HEK293 (cell line): ENCODE data around the gene HADHA.

Source experiments
- CTCF ChIA-PET: fragments of 350-600 bp; formaldehyde crosslinking; extraction: SDS; loops from one replicate; lab custom pipeline; 2021; ENCODE audit warnings: antibody characterized with exemption; lab: Yijun Ruan, JAX
- POLR2A ChIA-PET: fragments of 300-600 bp; formaldehyde crosslinking; extraction: SDS; loops from one replicate; lab custom pipeline; 2020; ENCODE audit warnings: antibody characterized with exemption, inconsistent platforms; lab: Yijun Ruan, JAX
- H3K27ac ChIP-seq: fragments of 200-500 bp; sonication (Bioruptor generic); 2 replicates; pipeline ENCODE4 v1.5.1; 2014; ENCODE audit warnings: low read depth, low read length, control low read depth, inconsistent platforms; ENCODE audit errors: extremely low read depth
- H3K36me3 ChIP-seq, 2 experiments: fragments of 200-500 bp in 1 of 2; sonication (Bioruptor generic) in 1 of 2; 1 replicate in 1 of 2; 2 replicates in 1 of 2; pipeline ENCODE4 v1.5.1; 2014 to 2017; ENCODE audit warnings: inconsistent platforms in 2 of 2, low read length in 2 of 2; ENCODE audit not compliant: control insufficient read depth in 2 of 2, insufficient read depth in 1 of 2
- H3K4me1 ChIP-seq: fragments of 200-500 bp; sonication (Bioruptor generic); 2 replicates; pipeline ENCODE4 v1.5.1; 2014; ENCODE audit warnings: mild to moderate bottlenecking, low read length, inconsistent platforms; ENCODE audit not compliant: control insufficient read depth, insufficient read depth
- H3K4me3 ChIP-seq: 2 replicates; pipeline ENCODE4 v1.5.1; 2011; ENCODE audit warnings: low read depth, mild to moderate bottlenecking, control low read depth, low read length, moderate library complexity
- H3K9me3 ChIP-seq: fragments of 200-500 bp; sonication (Bioruptor generic); 2 replicates; pipeline ENCODE4 v1.5.1; 2014; ENCODE audit warnings: low read depth, low read length, inconsistent platforms; ENCODE audit not compliant: control insufficient read depth, insufficient read depth
- GFI1B ChIP-seq: fragments of 450-650 bp; formaldehyde crosslinking; IDR thresholded peaks from 2 replicates; pipeline ENCODE4 v1.5.1; 2016; ENCODE audit warnings: missing biosample characterization, missing genetic modification characterization
- GLI4 ChIP-seq: fragments of 450-650 bp; formaldehyde crosslinking; IDR thresholded peaks from 2 replicates; pipeline ENCODE4 v1.5.1; 2016; ENCODE audit warnings: missing biosample characterization, missing genetic modification characterization
- GLIS2 ChIP-seq: fragments of 450-650 bp; formaldehyde crosslinking; IDR thresholded peaks from 2 replicates; pipeline ENCODE4 v1.5.1; 2016; ENCODE audit warnings: missing biosample characterization, missing genetic modification characterization
- HOXC10 ChIP-seq: sonication (generic); formaldehyde crosslinking; IDR thresholded peaks from 2 replicates; pipeline ENCODE4 v1.8.1; 2023; ENCODE audit warnings: mild to moderate bottlenecking, missing genetic modification reagents
- KLF1 ChIP-seq: fragments of 450-650 bp; formaldehyde crosslinking; IDR thresholded peaks from 2 replicates; pipeline ENCODE4 v1.5.1; 2016; ENCODE audit warnings: missing biosample characterization, missing genetic modification characterization
- KLF7 ChIP-seq: fragments of 450-650 bp; formaldehyde crosslinking; IDR thresholded peaks from 2 replicates; pipeline ENCODE4 v1.5.1; 2016; ENCODE audit warnings: missing biosample characterization, missing genetic modification characterization, borderline replicate concordance
- SALL2 ChIP-seq: fragments of 450-650 bp; formaldehyde crosslinking; IDR thresholded peaks from 2 replicates; pipeline ENCODE4 v1.5.0; 2017; ENCODE audit warnings: missing biosample characterization, mild to moderate bottlenecking, missing genetic modification characterization, borderline replicate concordance
- SP2 ChIP-seq: fragments of 450-650 bp; formaldehyde crosslinking; IDR thresholded peaks from 2 replicates; pipeline ENCODE4 v1.5.1; 2016; ENCODE audit warnings: missing biosample characterization, missing genetic modification characterization
- ZBTB20 ChIP-seq: fragments of 450-650 bp; formaldehyde crosslinking; IDR thresholded peaks from 2 replicates; pipeline ENCODE4 v1.5.1; 2016; ENCODE audit warnings: missing biosample characterization, missing genetic modification characterization
- ZEB2 ChIP-seq: fragments of 450-650 bp; formaldehyde crosslinking; IDR thresholded peaks from 2 replicates; pipeline ENCODE4 v1.5.1; 2016; ENCODE audit warnings: missing biosample characterization, missing genetic modification characterization
- ZFP3 ChIP-seq: fragments of 450-650 bp; formaldehyde crosslinking; IDR thresholded peaks from 2 replicates; pipeline ENCODE4 v1.5.1; 2016; ENCODE audit warnings: low read depth, missing biosample characterization, missing genetic modification characterization
- ZNF133 ChIP-seq: fragments of 450-650 bp; formaldehyde crosslinking; IDR thresholded peaks from 2 replicates; pipeline ENCODE4 v1.5.1; 2016; ENCODE audit warnings: missing biosample characterization, missing genetic modification characterization
- ZNF24 ChIP-seq: fragments of 450-650 bp; formaldehyde crosslinking; IDR thresholded peaks from 2 replicates; pipeline ENCODE4 v1.5.1; 2016; ENCODE audit warnings: missing biosample characterization, missing genetic modification characterization
- ZNF335 ChIP-seq: fragments of 450-650 bp; formaldehyde crosslinking; conservative IDR thresholded peaks from 2 replicates; pipeline ENCODE4 v1.5.1; 2016; ENCODE audit warnings: missing biosample characterization, missing genetic modification characterization
- ZNF423 ChIP-seq: fragments of 450-650 bp; formaldehyde crosslinking; IDR thresholded peaks from 2 replicates; pipeline ENCODE4 v1.5.1; 2016; ENCODE audit warnings: missing biosample characterization, missing genetic modification characterization
- ZNF48 ChIP-seq: fragments of 450-650 bp; formaldehyde crosslinking; IDR thresholded peaks from 2 replicates; pipeline ENCODE4 v1.5.1; 2016; ENCODE audit warnings: missing biosample characterization, missing genetic modification characterization
- ZNF514 ChIP-seq: fragments of 450-650 bp; formaldehyde crosslinking; IDR thresholded peaks from 2 replicates; pipeline ENCODE4 v1.5.1; 2016; ENCODE audit warnings: missing biosample characterization, missing genetic modification characterization
- ZNF580 ChIP-seq: fragments of 450-650 bp; formaldehyde crosslinking; IDR thresholded peaks from 2 replicates; pipeline ENCODE4 v1.5.1; 2016; ENCODE audit warnings: missing biosample characterization, missing genetic modification characterization
- ZNF621 ChIP-seq: fragments of 450-650 bp; formaldehyde crosslinking; IDR thresholded peaks from 2 replicates; pipeline ENCODE4 v1.5.1; 2017; ENCODE audit warnings: missing biosample characterization, missing genetic modification characterization
- ZNF747 ChIP-seq: fragments of 450-650 bp; formaldehyde crosslinking; IDR thresholded peaks from 2 replicates; pipeline ENCODE4 v1.5.1; 2016; ENCODE audit warnings: missing biosample characterization, missing genetic modification characterization
- ZNF76 ChIP-seq: fragments of 450-650 bp; formaldehyde crosslinking; IDR thresholded peaks from 2 replicates; pipeline ENCODE4; 2016; ENCODE audit warnings: low read depth, missing biosample characterization, missing genetic modification characterization, borderline replicate concordance
- ZNF776 ChIP-seq: fragments of 450-650 bp; formaldehyde crosslinking; IDR thresholded peaks from 2 replicates; pipeline ENCODE4 v1.5.0; 2017; ENCODE audit warnings: missing biosample characterization, missing genetic modification characterization, borderline replicate concordance
- ZNF830 ChIP-seq: fragments of 450-650 bp; IDR thresholded peaks from 2 replicates; pipeline ENCODE4 v1.5.0; 2018; ENCODE audit warnings: missing biosample characterization, missing genetic modification characterization, low read depth, mild to moderate bottlenecking, moderate library complexity
- ZSCAN4 ChIP-seq: fragments of 450-650 bp; formaldehyde crosslinking; IDR thresholded peaks from 2 replicates; pipeline ENCODE4 v1.5.1; 2017; ENCODE audit warnings: missing biosample characterization, missing genetic modification characterization
- TF ChIP-seq, protein P1 (sequence below): fragments of 450-650 bp; formaldehyde crosslinking; IDR thresholded peaks from 2 replicates; pipeline ENCODE4 v1.5.1; 2016; ENCODE audit warnings: missing biosample characterization, missing genetic modification characterization
- TF ChIP-seq, protein P2 (sequence below): fragments of 450-650 bp; formaldehyde crosslinking; IDR thresholded peaks from 2 replicates; pipeline ENCODE4 v1.5.1; 2016; ENCODE audit warnings: missing biosample characterization, missing genetic modification characterization
- TF ChIP-seq, protein P3 (sequence below): fragments of 450-650 bp; formaldehyde crosslinking; IDR thresholded peaks from 2 replicates; pipeline ENCODE4 v1.5.1; 2016; ENCODE audit warnings: missing biosample characterization, missing genetic modification characterization
- TF ChIP-seq, protein P4 (sequence below): fragments of 450-650 bp; formaldehyde crosslinking; IDR thresholded peaks from 2 replicates; pipeline ENCODE4 v1.5.0; 2017; ENCODE audit warnings: missing biosample characterization, missing genetic modification characterization, borderline replicate concordance

Gene HADHA

DNA sequence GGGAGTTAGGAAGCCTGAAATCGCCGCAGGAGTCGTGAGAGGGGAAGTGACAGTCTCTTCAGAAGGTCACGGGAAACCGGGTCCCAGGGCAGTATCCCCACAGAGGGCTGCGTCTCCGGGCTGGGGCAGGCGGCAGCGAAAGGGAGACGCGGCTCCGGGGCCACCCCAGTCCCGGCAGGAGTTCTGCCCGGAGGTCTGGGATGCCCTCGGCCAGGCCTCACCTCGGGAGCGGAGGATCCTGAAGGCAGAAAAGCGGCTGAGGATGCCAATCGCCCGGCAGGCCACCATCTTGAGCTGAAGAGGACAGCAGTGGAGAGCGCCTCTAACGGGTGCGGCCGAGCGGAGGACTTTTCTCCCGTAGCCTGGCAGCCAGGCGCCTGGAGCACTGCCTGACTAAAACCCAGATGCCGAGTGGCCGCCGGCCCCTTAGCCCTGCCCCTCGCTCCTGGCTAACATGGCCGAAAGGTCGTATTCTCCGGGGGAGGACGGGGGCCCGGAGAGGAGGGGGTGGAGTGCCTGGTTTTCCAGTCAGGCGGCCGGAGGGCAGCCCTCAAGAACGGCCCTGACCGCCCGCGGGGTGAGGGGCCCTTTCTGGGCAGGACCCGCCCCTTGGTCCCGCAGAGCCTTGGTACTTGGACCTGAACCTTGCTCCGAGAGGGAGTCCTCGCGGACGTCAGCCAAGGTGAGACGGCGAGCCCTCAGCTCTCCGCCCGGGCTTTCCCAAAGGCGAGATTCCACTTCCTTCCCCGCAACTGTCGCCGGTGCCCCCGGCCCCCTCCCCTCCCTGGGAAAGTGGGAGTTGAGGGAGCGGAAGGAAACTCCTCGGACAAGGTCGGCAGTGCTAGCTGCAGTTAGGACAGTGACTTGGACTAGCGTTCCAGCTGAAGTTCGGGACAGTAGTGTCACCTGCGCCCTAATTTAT is at the start of gene HADHA, which contains the start of gene HADHB:
Gene HADHA (minus strand): TSS at position 324 of the 922 bp plus-strand sequence. CDS start 36 bp downstream, at position 288.
Gene HADHB (plus strand): TSS at position 631 of the 922 bp plus-strand sequence. CDS start 9,316 bp downstream, outside the sequence.
- CTCF ChIA-PET = interaction anchor here (0.6 to 1.5 kb wide), 6 partner anchors 31 to 294 kb away, joined by 3 to 4 read pairs (median 3); no protein-coding TSS in a partner anchor
- TF ChIP-seq KLF7 (tag by site-specific recombination) (peak; percentile 88; the same call in 1 of the 2 replicates), GLIS2 (peak; percentile 51), ZNF423 (tag by site-specific recombination) (no peak), ZBTB20 (tag by site-specific recombination) (peak; percentile 53), ZNF76 (tag by site-specific recombination) (peak; percentile 74), HOXC10 (CRISPR knock-in tag) (no peak), ZFP3 (tag by site-specific recombination) (no peak), ZNF747 (tag by site-specific recombination) (no peak), ZNF335 (tag by site-specific recombination) (peak; percentile 100), SALL2 (tag by site-specific recombination) (no peak), ZNF133 (tag by site-specific recombination) (no peak), ZNF48 (tag by site-specific recombination) (no peak), SP2 (peak; percentile 69), ZNF776 (tag by site-specific recombination) (no peak), GLI4 (tag by site-specific recombination) (no peak), ZNF621 (tag by site-specific recombination) (no peak), ZNF580 (tag by site-specific recombination) (0 out of 2 replicates have a peak, but pooled peaks have one; percentile 24), ZNF514 (tag by site-specific recombination) (no peak), ZNF24 (tag by site-specific recombination) (no peak), KLF1 (no peak), GFI1B (tag by site-specific recombination) (no peak), ZNF830 (tag by site-specific recombination) (no peak), ZSCAN4 (tag by site-specific recombination) (peak; percentile 81), ZEB2 (tag by site-specific recombination) (peak; percentile 50)
- TF ChIP-seq, protein P1, sequence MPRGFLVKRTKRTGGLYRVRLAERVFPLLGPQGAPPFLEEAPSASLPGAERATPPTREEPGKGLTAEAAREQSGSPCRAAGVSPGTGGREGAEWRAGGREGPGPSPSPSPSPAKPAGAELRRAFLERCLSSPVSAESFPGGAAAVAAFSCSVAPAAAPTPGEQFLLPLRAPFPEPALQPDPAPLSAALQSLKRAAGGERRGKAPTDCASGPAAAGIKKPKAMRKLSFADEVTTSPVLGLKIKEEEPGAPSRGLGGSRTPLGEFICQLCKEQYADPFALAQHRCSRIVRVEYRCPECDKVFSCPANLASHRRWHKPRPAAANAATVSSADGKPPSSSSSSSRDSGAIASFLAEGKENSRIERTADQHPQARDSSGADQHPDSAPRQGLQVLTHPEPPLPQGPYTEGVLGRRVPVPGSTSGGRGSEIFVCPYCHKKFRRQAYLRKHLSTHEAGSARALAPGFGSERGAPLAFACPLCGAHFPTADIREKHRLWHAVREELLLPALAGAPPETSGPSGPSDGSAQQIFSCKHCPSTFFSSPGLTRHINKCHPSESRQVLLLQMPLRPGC = no peak
- TF ChIP-seq, protein P2, sequence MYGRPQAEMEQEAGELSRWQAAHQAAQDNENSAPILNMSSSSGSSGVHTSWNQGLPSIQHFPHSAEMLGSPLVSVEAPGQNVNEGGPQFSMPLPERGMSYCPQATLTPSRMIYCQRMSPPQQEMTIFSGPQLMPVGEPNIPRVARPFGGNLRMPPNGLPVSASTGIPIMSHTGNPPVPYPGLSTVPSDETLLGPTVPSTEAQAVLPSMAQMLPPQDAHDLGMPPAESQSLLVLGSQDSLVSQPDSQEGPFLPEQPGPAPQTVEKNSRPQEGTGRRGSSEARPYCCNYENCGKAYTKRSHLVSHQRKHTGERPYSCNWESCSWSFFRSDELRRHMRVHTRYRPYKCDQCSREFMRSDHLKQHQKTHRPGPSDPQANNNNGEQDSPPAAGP (tag by site-specific recombination) = peak; percentile 53; the same call in 1 of the 2 replicates
- TF ChIP-seq, protein P3, sequence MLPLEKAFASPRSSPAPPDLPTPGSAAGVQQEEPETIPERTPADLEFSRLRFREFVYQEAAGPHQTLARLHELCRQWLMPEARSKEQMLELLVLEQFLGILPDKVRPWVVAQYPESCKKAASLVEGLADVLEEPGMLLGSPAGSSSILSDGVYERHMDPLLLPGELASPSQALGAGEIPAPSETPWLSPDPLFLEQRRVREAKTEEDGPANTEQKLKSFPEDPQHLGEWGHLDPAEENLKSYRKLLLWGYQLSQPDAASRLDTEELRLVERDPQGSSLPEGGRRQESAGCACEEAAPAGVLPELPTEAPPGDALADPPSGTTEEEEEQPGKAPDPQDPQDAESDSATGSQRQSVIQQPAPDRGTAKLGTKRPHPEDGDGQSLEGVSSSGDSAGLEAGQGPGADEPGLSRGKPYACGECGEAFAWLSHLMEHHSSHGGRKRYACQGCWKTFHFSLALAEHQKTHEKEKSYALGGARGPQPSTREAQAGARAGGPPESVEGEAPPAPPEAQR (tag by site-specific recombination) = no peak
- TF ChIP-seq, protein P4, sequence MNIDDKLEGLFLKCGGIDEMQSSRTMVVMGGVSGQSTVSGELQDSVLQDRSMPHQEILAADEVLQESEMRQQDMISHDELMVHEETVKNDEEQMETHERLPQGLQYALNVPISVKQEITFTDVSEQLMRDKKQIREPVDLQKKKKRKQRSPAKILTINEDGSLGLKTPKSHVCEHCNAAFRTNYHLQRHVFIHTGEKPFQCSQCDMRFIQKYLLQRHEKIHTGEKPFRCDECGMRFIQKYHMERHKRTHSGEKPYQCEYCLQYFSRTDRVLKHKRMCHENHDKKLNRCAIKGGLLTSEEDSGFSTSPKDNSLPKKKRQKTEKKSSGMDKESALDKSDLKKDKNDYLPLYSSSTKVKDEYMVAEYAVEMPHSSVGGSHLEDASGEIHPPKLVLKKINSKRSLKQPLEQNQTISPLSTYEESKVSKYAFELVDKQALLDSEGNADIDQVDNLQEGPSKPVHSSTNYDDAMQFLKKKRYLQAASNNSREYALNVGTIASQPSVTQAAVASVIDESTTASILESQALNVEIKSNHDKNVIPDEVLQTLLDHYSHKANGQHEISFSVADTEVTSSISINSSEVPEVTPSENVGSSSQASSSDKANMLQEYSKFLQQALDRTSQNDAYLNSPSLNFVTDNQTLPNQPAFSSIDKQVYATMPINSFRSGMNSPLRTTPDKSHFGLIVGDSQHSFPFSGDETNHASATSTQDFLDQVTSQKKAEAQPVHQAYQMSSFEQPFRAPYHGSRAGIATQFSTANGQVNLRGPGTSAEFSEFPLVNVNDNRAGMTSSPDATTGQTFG (tag by site-specific recombination) = no peak

More for the DNA sequence above, at the start of gene HADHA, which contains the start of gene HADHB:
- no peaks in the 10 kb centered on the region for H3K36me3 ChIP-seq
- peak within 1 kb of the TSS; percentile 97 for H3K27ac ChIP-seq
- POLR2A ChIA-PET = interaction anchor here (0.6 to 3.6 kb wide), 11 partner anchors 9 to 286 kb away, joined by 3 to 20 read pairs (median 4); partner anchors contain the start of genes ADGRF3, RAB10 and SELENOI
- H3K4me3 ChIP-seq = peak within 1 kb of the TSS; percentile 91
- no peaks in the 10 kb centered on the region for H3K9me3 ChIP-seq
- peaks cover 2% of the 10 kb centered on the region; the same call in 1 of the 2 replicates for H3K4me1 ChIP-seq
